ENCODE data around the gene LRRK1.
"Not testable (repeated sequence)": the region's sequence is repeated elsewhere in the genome, so short reads cannot be mapped to it uniquely, and the experiment has no call there.

The LRRK1 gene

DNA sequence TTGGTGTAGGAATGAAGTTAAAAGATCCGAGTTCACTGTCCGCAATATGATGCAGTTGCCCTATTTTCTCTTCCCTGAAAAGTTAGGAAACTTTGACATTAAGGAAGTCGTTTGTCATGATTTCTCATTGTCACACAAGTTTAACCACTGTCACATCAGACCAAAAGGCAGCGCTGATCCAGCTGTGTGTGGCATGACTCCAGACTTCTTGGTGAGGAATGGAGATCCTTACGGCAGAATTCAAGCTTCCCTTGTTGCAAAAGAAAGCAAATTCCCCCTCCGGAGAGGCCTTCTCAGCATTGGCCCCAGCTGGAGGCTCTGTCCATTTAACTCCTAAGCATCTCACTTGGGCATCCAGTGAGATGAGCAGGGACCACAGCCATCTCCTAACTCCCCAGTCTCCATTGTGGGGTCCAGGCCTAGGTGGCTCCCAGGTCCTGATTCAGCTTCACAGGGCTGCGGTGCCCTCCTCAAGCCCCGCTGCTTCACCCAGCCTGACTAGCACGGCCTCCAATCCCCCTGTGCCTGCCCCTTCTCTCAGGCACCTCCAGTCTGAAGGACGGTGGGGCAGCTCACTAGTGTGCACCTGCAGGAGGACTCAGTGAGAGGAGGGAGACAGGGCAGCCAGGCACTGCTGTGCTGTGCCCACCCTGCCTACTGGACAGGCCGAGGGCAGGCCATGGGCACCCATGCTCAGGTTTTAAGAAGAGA is 173.2 kb downstream of the LRRK1 start:
- no peak for DNase-seq (ENCODE audit: low read depth in 2 of 2)

DNA sequence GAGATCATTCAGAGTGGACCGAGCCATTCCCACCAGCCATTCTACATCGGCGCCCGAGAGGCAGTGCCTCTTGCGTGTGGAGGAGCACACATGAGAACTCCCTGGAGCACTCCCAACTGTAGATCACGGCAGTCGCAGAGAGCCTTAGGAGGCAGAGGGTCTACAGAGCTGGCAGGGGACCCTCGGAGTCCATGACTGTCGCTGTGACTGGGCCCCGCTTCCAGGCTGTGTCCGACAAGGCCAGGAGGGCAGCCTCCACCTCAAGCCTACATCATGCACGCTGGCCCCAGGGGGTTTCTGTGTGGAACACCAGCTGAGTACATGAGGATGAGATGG is 173.7 kb downstream of the LRRK1 start:
- DNase-seq (ENCODE audit: low read depth in 2 of 2) = no peak

DNA sequence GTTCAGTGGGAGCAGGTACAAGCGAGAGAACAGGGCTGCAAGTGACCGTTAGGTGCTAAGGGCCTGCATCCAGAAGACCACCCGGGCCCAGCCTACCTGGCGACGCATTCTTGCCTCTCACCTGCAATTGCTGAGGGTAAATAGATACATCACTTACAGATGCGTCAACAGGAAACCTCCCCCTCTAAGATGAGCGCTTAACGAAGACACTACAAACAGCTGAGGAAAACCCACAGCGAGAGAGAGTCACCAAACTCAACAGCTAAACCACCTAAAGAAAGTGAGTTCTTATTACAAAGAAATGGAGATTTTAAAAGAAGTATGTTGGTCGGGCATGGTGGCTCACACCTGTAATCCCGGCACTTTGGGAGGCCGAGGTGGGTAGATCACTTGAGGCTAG is 174.8 kb downstream of the LRRK1 start:
- DNase-seq (ENCODE audit: low read depth in 2 of 2) = no peak

DNA sequence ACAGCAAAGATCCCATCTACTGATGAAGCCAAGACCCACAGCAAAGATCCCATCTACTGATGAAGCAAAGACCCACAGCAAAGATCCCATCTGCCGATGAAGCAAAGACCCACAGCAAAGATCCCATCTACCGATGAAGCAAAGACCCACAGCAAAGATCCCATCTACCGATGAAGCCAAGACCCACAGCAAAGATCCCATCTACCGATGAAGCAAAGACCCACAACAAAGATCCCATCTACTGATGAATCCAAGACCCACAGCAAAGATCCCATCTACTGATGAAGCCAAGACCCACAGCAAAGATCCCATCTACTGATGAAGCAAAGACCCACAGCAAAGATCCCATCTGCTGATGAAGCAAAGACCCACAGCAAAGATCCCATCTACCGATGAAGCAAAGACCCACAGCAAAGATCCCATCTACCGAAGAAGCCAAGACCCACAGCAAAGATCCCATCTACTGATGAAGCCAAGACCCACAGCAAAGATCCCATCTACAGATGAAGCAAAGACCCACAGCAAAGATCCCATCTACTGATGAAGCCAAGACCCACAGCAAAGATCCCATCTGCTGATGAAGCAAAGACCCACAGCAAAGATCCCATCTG is 176.7 kb downstream of the LRRK1 start:
- DNase-seq (ENCODE audit: low read depth in 2 of 2) = not testable (repeated sequence)

DNA sequence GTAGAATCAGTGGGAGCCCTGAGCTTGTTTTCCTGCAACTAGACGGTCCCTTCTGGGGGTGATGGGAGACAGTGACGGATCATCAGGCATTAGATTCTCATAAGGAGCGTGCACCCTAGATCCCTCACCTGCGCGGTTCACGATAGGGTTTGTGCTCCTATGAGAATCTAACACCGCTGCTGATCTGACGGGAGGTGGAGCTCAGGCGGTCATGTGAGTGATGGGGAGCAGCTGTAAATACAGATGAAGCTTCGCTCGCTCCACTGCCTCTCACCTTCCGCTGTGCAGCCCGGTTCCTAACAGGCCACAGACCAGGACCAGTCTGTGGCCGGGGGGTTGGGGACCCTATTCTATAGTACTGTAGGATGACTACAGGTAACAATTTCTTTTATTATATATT is 178.0 kb downstream of the LRRK1 start:
- no peak for DNase-seq (ENCODE audit: low read depth in 2 of 2)

GRCh38 chr15:101099183-101099582 is 180.0 kb downstream of the LRRK1 start:
- DNase-seq (ENCODE audit: low read depth in 2 of 2) = no peak

DNA sequence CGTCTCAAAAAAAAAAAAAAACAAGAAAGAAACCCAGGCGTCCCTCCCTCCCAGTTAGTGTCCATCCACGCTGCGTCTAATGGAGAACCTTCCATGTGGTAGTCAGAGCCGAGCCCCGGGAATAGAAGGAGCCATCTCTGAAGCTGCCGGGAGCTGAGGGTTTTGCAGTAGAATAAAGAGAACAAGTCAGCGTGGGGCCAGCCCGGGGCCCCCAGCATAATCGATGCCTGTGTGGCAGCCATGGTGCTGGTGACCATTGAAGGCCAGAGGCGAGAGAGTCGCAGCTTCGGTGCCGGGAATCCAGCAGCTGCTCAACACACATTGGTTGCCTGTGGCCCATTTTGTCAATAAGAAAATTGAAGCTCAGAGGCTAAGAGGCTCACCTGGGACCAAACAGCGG is 181.0 kb downstream of the LRRK1 start:
- no peak for DNase-seq (ENCODE audit: low read depth in 2 of 2)

DNA sequence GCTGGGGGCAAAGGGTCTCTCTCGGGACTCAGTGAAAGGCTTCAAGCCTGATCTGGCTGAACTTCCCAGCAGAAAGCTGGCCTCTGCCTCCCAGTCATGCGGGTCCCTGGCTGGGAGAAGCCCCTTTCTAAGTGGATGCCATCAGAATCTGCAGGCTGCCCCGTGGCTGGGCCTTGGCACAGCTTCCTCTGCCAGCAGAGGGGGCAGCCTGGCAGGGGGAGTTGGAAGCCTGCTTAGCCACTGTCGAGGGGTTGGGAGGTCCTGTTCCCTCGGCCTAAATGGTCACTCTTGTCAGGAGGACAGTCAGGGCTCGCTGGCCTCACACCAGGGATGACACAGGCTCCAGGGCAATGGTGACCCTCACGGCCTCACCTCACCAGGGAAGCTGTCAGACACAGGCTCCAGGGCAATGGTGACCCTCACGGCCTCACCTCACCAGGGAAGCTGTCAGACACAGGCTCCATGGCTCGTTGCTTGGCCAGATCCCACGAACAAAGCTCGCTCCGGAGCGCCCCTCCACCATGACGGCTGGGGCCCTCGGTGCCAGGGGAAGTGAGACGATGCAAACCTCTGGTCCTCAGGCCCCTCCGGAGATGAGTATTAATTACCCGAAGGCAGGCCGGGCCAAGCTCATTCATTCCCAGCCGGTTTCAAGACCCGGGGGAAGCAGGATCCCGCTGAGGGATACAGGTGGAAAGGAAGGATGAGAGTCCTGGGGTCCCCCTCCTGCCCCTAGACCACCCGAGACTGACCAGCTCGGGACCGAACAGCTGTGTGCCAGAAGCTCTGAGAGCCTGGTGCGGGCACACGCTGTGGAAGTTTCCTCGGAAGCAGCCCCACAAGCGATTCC is 181.7 kb downstream of the LRRK1 start:
- DNase-seq (ENCODE audit: low read depth in 2 of 2) = no peak

GRCh38 chr15:101101676-101102075 is 182.5 kb downstream of the LRRK1 start:
- no peak for DNase-seq (ENCODE audit: low read depth in 2 of 2)

DNA sequence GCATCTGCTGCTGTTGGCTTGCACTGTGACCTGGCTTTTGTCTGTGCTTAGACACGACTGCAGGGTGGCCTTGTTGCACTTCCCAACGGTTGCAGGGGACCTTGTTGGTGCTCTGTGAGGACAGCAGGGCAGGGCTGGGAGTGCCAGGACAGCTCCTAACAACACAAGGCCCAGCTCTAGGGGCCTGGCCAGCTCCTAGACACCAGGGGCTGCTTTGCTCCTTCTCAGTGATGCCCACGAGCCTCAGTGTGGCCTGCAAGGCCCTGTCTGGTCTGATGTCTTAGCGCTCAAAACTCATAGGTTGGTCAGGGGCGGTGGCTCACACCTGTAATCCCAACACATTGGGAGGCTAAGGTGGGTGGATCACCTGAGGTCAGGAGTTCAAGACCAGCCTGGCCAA is 183.6 kb downstream of the LRRK1 start:
- DNase-seq (ENCODE audit: low read depth in 2 of 2) = no peak

- DNase-seq (ENCODE audit: low read depth in 2 of 2) = no peak
These were observed 184.4 kb downstream of the LRRK1 start for GRCh38 chr15:101103598-101103997.

DNA sequence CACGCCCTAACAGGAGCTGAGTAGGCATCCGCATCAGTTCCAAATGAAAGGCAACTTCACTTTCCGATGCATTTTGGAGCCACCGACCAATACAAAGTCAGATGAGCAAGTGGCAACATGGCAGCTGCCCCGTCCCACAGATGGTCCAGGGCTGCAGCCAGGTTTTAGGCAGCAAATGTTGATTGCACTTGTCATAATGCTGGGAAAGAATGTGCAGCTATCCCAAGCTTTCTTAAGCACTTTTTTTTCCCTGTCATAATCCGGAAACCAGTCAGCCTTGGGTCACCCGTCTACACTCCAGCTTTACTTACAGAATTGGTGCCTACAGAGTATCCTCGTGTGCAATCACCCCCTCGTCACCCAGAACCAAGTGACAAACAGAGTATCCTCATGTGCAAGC is 185.0 kb downstream of the LRRK1 start:
- DNase-seq (ENCODE audit: low read depth in 2 of 2) = no peak

DNA sequence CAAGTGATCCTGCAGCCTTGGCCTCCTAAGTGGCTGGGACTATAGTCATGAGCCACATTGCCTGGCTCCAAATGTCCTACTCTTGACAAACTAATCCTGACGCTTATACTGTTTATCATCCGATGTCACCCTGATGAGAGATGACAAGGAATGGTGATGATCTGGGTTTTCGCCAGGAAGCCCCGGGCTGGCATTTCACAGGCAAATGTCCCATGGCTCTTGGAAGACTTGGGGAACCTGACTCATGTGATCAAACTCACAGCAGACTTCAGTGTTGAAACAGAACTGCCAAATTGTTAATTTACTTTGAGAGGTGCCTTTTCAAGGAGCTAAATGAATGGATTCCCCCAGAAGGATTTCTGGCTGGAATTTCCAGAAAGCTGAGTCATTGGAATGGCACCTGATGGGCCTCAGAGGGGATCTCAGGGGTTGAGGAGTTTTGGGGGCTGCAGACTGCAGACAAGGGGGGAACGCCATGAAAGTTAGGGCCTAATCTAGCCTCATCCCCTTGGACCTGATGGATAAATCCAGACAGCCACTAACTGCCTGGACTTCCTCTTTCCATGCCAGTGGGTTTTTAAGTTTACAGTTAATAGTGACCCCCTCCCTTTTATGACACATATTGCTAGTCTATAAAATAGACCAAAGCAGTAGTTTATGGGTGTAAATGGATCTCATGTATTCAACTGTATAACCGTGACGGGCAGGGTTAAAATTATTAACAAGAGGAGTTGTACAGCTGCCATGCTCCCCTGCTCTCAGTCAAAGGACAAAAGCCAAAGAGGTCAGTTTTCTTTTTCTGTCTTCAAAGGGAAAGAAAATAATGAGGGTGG is 186.1 kb downstream of the LRRK1 start:
- no peak for DNase-seq (ENCODE audit: low read depth in 2 of 2)

GRCh38 chr15:101107101-101107500 is 187.9 kb downstream of the LRRK1 start:
- no peak for DNase-seq (ENCODE audit: low read depth in 2 of 2)

- DNase-seq (ENCODE audit: low read depth in 2 of 2) = no peak
These were observed 188.7 kb downstream of the LRRK1 start for GRCh38 chr15:101107625-101108460.

- DNase-seq (ENCODE audit: low read depth in 2 of 2) = no peak
These were observed 189.3 kb downstream of the LRRK1 start for GRCh38 chr15:101108461-101108775.

DNA sequence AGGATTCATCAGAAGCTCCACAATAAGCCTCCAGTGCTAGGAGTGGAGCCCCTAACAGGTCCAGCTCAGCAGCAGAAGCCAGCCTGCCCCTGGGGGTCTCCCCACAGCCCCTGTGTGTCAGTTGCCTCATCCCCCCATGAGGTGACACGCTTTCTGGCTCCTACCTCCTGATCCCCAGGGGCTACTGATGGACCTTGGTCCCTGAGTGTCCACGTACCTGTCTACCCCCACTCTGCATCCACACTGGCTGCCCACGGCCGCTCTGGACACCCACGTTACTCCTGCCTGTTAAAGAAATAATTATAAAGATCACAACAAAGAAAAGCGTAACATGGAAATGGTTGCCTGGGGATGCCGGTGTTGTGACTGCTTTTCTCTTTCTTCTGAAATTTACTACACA is 189.6 kb downstream of the LRRK1 start:
- no peak for DNase-seq (ENCODE audit: low read depth in 2 of 2)

- DNase-seq (ENCODE audit: low read depth in 2 of 2) = no peak
These were observed 191.8 kb downstream of the LRRK1 start for GRCh38 chr15:101110681-101111569.

DNA sequence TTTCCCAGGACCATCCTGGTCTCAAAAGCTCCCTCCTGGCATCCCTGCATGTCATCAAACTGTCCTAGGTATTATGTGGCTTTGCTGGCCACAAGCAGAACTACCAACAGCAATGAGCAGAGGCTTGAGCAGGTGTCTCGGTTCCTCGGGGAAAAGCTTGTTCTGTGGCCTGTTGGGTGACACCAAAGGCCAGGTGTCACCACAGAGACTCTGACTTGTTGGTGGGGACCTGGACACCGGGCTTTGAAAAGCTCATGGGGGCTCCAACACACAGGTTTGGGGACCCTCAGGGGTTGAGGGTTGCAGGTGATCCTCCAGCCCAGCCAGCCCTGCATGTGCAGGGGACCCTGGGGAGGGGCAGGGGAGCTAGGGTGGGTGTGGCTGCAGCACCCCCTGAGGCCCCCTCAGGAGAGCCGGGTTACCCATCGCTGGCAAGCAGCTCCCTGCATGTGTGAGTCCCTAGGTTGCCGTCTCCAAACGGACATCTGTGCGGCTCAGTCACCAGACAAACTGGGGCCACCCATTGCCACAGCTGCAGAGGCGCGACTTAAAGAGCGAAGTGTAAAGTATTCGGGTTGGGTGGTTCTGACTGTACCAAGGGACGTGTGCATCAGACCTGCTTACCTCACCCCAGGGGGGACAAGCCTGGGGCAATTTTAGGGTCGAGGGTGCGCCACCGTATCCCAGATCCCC is 192.6 kb downstream of the LRRK1 start:
- DNase-seq (ENCODE audit: low read depth in 2 of 2) = no peak
